Measurements from ENCODE around the gene DAAM1.

DAAM1 gene

GRCh38 chr14:59305836-59306555, 117.5 kb downstream of the DAAM1 start:
- DNase-seq (ENCODE audit: low read depth): peak; percentile 34
- TF ChIP-seq CTCF (IDR thresholded peaks at IDR 0.05; ENCODE audit: insufficient read depth, low read depth, low read length, missing control alignments): no peak
- no peak overlapping the region for H3K4me3 ChIP-seq (ENCODE audit: low read length)

GRCh38 chr14:59306775-59307174, 118.3 kb downstream of the DAAM1 start:
- TF ChIP-seq CTCF (IDR thresholded peaks at IDR 0.05; ENCODE audit: insufficient read depth, low read depth, low read length, missing control alignments): no peak
- H3K4me3 ChIP-seq (ENCODE audit: low read length): no peak overlapping the region
- DNase-seq (ENCODE audit: low read depth): peak; percentile 94

GRCh38 chr14:59308086-59308485, 119.6 kb downstream of the DAAM1 start:
- no peak overlapping the region for H3K4me3 ChIP-seq (ENCODE audit: low read length)
- DNase-seq (ENCODE audit: low read depth): no peak
- TF ChIP-seq CTCF (IDR thresholded peaks at IDR 0.05; ENCODE audit: insufficient read depth, low read depth, low read length, missing control alignments): no peak

- no peak for TF ChIP-seq CTCF (IDR thresholded peaks at IDR 0.05; ENCODE audit: insufficient read depth, low read depth, low read length, missing control alignments)
- no peak for DNase-seq (ENCODE audit: low read depth)
- no peak overlapping the region for H3K4me3 ChIP-seq (ENCODE audit: low read length)
Measured at GRCh38 chr14:59308673-59309072, 120.2 kb downstream of the DAAM1 start.

GRCh38 chr14:59309291-59309900, 120.9 kb downstream of the DAAM1 start:
- DNase-seq (ENCODE audit: low read depth): no peak
- no peak overlapping the region for H3K4me3 ChIP-seq (ENCODE audit: low read length)
- TF ChIP-seq CTCF (IDR thresholded peaks at IDR 0.05; ENCODE audit: insufficient read depth, low read depth, low read length, missing control alignments): no peak

- no peak for DNase-seq (ENCODE audit: low read depth)
- no peak for TF ChIP-seq CTCF (IDR thresholded peaks at IDR 0.05; ENCODE audit: insufficient read depth, low read depth, low read length, missing control alignments)
- no peak overlapping the region for H3K4me3 ChIP-seq (ENCODE audit: low read length)
Measured at GRCh38 chr14:59310633-59311032, 122.2 kb downstream of the DAAM1 start.

GRCh38 chr14:59311723-59312122, 123.3 kb downstream of the DAAM1 start:
- TF ChIP-seq CTCF (IDR thresholded peaks at IDR 0.05; ENCODE audit: insufficient read depth, low read depth, low read length, missing control alignments): no peak
- no peak for DNase-seq (ENCODE audit: low read depth)
- H3K4me3 ChIP-seq (ENCODE audit: low read length): no peak overlapping the region
